WTC11 (cell line): ENCODE measurements around the gene SYMPK. TPM values are rescaled to one million over a fixed set of nuclear protein-coding genes. Genes with fewer than 3 reads are reported as not detected.

ENCODE experiments used
- ATAC-seq: fragments of 200-7000 bp; cut with Tn5 transposase; 2 replicates; pipeline ENCODE4 v1.10.0; 2021; ENCODE audit warnings: mild to moderate bottlenecking, moderate library complexity
- CTCF ChIA-PET: fragments of 300-600 bp; sonication (Branson Sonifier 250); formaldehyde crosslinking; loops from one replicate; lab custom pipeline; 2021; ENCODE audit warnings: antibody characterized with exemption; lab: Charles Lee
- POLR2A ChIA-PET: fragments of 350-600 bp; sonication (Branson Sonifier 250); formaldehyde crosslinking; loops from one replicate; lab custom pipeline; 2021; ENCODE audit warnings: antibody characterized with exemption; lab: Charles Lee
- DNase-seq: peaks from one replicate; pipeline ENCODE4 v3.0.0; 2021; ENCODE audit warnings: low spot score
- H3K27ac Mint-ChIP-seq: 2 replicates; pipeline ENCODE4 v1.8.0; 2021; ENCODE audit warnings: mixed read lengths
- H3K27me3 Mint-ChIP-seq: 2 replicates; pipeline ENCODE4 v1.8.0; 2021; ENCODE audit warnings: low read depth, mild to moderate bottlenecking, moderate library complexity, mixed read lengths
- H3K36me3 Mint-ChIP-seq: 2 replicates; pipeline ENCODE4 v1.8.0; 2021; ENCODE audit warnings: mixed read lengths
- H3K4me1 Mint-ChIP-seq: 2 replicates; pipeline ENCODE4 v1.8.0; 2022; ENCODE audit warnings: mixed read lengths
- H3K4me3 Mint-ChIP-seq: 2 replicates; pipeline ENCODE4 v1.8.0; 2021; ENCODE audit warnings: mild to moderate bottlenecking, moderate library complexity, mixed read lengths
- H3K9me3 Mint-ChIP-seq: 2 replicates; pipeline ENCODE4 v1.8.0; 2021; ENCODE audit warnings: mixed read lengths
- ATF3 ChIP-seq: sonication (generic); formaldehyde crosslinking; conservative IDR thresholded peaks from 2 replicates; pipeline ENCODE4 v1.8.1; 2022; ENCODE audit warnings: mild to moderate bottlenecking, missing genetic modification reagents
- ESRRA ChIP-seq: sonication (generic); formaldehyde crosslinking; IDR thresholded peaks from 2 replicates; pipeline ENCODE4 v1.8.1; 2022; ENCODE audit warnings: mild to moderate bottlenecking, missing genetic modification reagents, borderline replicate concordance
- FOXK1 ChIP-seq: sonication (generic); formaldehyde crosslinking; IDR thresholded peaks from 2 replicates; pipeline ENCODE4 v1.8.0; 2022; ENCODE audit warnings: mild to moderate bottlenecking, moderate library complexity, missing genetic modification reagents
- GABPB1 ChIP-seq: sonication (generic); formaldehyde crosslinking; IDR thresholded peaks from 2 replicates; pipeline ENCODE4 v1.8.1; 2023; ENCODE audit warnings: mild to moderate bottlenecking, missing genetic modification reagents
- HMGA2 ChIP-seq: fragments of 250-450 bp; sonication (Bioruptor Pico); IDR thresholded peaks from 2 replicates; pipeline ENCODE4 v1.4.0; 2021; ENCODE audit warnings: mild to moderate bottlenecking, moderate library complexity
- JUN ChIP-seq: sonication (generic); formaldehyde crosslinking; IDR thresholded peaks from 2 replicates; pipeline ENCODE4 v1.8.0; 2023; ENCODE audit warnings: mild to moderate bottlenecking, missing genetic modification reagents
- NR3C1 ChIP-seq: sonication (generic); formaldehyde crosslinking; conservative IDR thresholded peaks from 2 replicates; pipeline ENCODE4 v1.8.1; 2023; ENCODE audit warnings: low read depth, mild to moderate bottlenecking, missing genetic modification reagents
- SMAD4 ChIP-seq: sonication (generic); formaldehyde crosslinking; IDR thresholded peaks from 2 replicates; pipeline ENCODE4 v1.8.0; 2022; ENCODE audit warnings: mild to moderate bottlenecking, missing genetic modification reagents
- SP1 ChIP-seq: sonication (generic); formaldehyde crosslinking; conservative IDR thresholded peaks from 2 replicates; pipeline ENCODE4 v1.8.1; 2022; ENCODE audit warnings: missing genetic modification reagents
- USF2 ChIP-seq: sonication (generic); formaldehyde crosslinking; IDR thresholded peaks from 2 replicates; pipeline ENCODE4 v1.8.1; 2023; ENCODE audit warnings: mild to moderate bottlenecking, missing genetic modification reagents, moderate library complexity
- ZNF138 ChIP-seq: sonication (generic); formaldehyde crosslinking; conservative IDR thresholded peaks from 2 replicates; pipeline ENCODE4 v1.8.1; 2022; ENCODE audit warnings: mild to moderate bottlenecking, moderate library complexity, missing genetic modification reagents
- ZNF317 ChIP-seq: sonication (generic); formaldehyde crosslinking; IDR thresholded peaks from 2 replicates; pipeline ENCODE4 v1.8.1; 2023; ENCODE audit warnings: low read depth, mild to moderate bottlenecking, moderate library complexity, missing genetic modification reagents, borderline replicate concordance
- ZNF423 ChIP-seq: fragments of 250-450 bp; sonication (Bioruptor Pico); IDR thresholded peaks from 2 replicates; pipeline ENCODE4 v2.1.2; 2022; ENCODE audit warnings: mild to moderate bottlenecking, moderate library complexity
- total RNA-seq: library from RNA; stranded (reverse); gene quantifications from 3 replicates; pipeline ENCODE4 v1.2.3, GENCODE V29; 2021
- TF ChIP-seq, protein P1 (sequence below): sonication (generic); formaldehyde crosslinking; IDR thresholded peaks from 2 replicates; pipeline ENCODE4 v1.8.0; 2023; ENCODE audit warnings: mild to moderate bottlenecking, missing genetic modification reagents
- TF ChIP-seq, protein P2 (sequence below): sonication (generic); formaldehyde crosslinking; IDR thresholded peaks from 2 replicates; pipeline ENCODE4 v1.8.1; 2022; ENCODE audit warnings: mild to moderate bottlenecking, moderate library complexity, missing genetic modification reagents

Gene SYMPK
- total RNA-seq, 1 experiment from 2014 or later = 106 TPM

DNA sequence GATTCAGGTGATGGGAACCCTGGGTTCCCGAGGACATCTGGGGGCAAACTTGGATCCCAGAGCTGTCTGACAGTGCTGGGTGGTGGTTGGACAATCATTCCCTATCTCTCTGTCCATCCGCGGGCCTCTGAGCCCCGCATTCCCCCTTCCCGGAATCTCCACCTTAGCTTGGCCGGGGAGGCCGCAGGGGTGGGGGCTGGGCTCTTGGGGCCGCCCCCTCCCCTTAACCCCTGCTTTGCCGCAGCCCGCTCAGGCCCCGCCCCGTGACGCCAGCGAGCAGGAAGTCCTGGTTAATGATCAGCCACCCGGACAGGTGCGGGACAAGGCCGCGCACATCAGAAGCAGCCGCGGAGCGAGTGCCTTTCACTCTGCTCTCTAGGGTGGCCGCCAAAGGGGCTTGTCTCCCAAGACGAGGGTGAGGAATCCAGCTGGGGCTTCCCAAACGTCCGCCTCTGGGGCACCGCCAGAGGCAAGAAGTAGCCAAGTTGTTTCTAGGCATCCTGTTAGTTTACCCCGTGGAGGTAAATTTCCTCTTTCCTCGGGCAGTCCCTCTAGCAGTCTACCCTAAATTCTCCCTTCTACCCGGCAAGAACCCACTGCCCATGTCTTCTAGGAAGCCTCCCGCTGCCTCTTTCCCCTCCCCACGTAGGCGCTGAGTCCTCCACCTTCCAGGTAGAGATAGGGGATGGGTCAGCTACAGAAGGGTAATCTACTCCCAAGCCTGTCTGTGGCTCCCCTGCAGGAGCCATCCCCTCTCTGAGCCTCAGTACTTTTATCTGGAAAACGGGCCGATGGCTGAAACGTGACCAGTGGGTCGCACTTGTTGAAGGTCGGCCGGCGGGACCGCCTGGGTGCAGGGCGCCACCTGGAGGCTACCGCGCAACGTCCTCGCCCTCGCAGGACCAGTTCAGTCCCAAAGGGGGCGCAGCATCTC is 20.0 kb upstream of the SYMPK start (continued):
- TF ChIP-seq, protein P1, sequence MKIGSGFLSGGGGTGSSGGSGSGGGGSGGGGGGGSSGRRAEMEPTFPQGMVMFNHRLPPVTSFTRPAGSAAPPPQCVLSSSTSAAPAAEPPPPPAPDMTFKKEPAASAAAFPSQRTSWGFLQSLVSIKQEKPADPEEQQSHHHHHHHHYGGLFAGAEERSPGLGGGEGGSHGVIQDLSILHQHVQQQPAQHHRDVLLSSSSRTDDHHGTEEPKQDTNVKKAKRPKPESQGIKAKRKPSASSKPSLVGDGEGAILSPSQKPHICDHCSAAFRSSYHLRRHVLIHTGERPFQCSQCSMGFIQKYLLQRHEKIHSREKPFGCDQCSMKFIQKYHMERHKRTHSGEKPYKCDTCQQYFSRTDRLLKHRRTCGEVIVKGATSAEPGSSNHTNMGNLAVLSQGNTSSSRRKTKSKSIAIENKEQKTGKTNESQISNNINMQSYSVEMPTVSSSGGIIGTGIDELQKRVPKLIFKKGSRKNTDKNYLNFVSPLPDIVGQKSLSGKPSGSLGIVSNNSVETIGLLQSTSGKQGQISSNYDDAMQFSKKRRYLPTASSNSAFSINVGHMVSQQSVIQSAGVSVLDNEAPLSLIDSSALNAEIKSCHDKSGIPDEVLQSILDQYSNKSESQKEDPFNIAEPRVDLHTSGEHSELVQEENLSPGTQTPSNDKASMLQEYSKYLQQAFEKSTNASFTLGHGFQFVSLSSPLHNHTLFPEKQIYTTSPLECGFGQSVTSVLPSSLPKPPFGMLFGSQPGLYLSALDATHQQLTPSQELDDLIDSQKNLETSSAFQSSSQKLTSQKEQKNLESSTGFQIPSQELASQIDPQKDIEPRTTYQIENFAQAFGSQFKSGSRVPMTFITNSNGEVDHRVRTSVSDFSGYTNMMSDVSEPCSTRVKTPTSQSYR (CRISPR knock-in tag) = peak; percentile 73; the same call in 1 of the 2 replicates
- TF ChIP-seq ZNF317 (CRISPR knock-in tag) (no peak), HMGA2 (CRISPR knock-in tag) (no peak), JUN (CRISPR knock-in tag) (no peak), SP1 (CRISPR knock-in tag) (peak; percentile 83), ZNF138 (CRISPR knock-in tag) (no peak), USF2 (peak; percentile 67)
- TF ChIP-seq, protein P2, sequence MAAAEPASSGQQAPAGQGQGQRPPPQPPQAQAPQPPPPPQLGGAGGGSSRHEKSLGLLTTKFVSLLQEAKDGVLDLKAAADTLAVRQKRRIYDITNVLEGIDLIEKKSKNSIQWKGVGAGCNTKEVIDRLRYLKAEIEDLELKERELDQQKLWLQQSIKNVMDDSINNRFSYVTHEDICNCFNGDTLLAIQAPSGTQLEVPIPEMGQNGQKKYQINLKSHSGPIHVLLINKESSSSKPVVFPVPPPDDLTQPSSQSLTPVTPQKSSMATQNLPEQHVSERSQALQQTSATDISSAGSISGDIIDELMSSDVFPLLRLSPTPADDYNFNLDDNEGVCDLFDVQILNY (CRISPR knock-in tag) = no peak; the same call in 1 of the 2 replicates
- TF ChIP-seq, all 79 proteins: peak for 30

DNA sequence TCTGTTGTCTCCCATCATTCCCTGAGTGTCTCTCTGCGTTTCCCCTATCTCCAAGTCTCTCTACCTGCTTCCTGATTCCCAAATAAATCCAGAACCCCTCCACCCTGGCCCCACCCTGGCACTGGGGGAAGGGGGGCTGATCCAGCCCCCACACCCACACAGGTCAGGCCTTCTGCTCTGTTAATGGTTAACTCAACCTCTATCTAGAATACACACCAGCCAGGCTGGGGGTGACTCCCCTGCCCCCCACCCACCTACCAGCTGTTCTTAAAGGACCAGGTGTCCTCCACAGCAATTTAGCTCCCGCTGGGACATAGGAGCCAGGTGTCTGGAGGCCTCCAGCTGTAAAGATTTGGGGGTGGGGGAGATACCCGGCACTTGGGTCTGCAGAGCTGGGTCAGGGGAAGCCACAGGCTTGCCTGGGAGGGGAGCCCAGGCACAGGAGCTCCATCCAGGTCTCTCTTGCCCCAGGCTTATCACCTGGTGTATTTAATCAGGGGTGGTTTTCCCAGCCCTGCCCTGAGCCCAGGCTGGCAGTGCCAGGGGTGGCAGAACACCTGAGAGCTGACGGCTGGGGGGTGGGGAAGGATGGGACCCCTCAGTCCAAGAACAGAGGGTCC is 19.1 kb upstream of the SYMPK start:
- TF ChIP-seq ESRRA (CRISPR knock-in tag) = no peak
- peak; percentile 33; the same call in 1 of the 2 replicates for TF ChIP-seq SP1 (CRISPR knock-in tag)
- no peak for TF ChIP-seq HMGA2 (CRISPR knock-in tag)
- no peak for TF ChIP-seq NR3C1 (CRISPR knock-in tag)
- no peak for TF ChIP-seq ATF3 (CRISPR knock-in tag)
- TF ChIP-seq ZNF138 (CRISPR knock-in tag) = no peak
- TF ChIP-seq FOXK1 = 0 out of 2 replicates have a peak, but pooled peaks have one; percentile 17
- TF ChIP-seq GABPB1 (CRISPR knock-in tag) = 0 out of 2 replicates have a peak, but pooled peaks have one; percentile 22
- TF ChIP-seq SMAD4 (CRISPR knock-in tag) = no peak
- TF ChIP-seq ZNF423 (CRISPR knock-in tag) = peak; percentile 90
- H3K9me3 Mint-ChIP-seq = no peaks in the 10 kb centered on the region
- peak; percentile 56 for DNase-seq
- H3K4me1 Mint-ChIP-seq = peaks cover 43% of the 10 kb centered on the region
- ChIA-PET CTCF (interaction anchor here (0.6 to 8.5 kb wide), 13 partner anchors 17 to 796 kb away, joined by 3 to 212 read pairs (median 4); partner anchors contain the start of genes CCDC61, FOXA3, MYPOP and RSPH6A), POLR2A (interaction anchor here (0.6 to 3.0 kb wide), 4 partner anchors 18 to 113 kb away, joined by 4 to 42 read pairs (median 6); partner anchors contain the start of genes FOXA3, NOVA2, SIX5 and SYMPK)
- peak overlapping the region; percentile 70 for H3K27ac Mint-ChIP-seq
- no peaks in the 10 kb centered on the region for H3K36me3 Mint-ChIP-seq
- peak; percentile 4 for ATAC-seq
- H3K4me3 Mint-ChIP-seq = peak overlapping the region; percentile 76
- no peaks in the 10 kb centered on the region for H3K27me3 Mint-ChIP-seq
